Transverse colon (tissue), 4 donors: Measurements from ENCODE around the gene BCAS1. TPM values are rescaled to one million over a fixed set of nuclear protein-coding genes. Genes with fewer than 3 reads are reported as not detected.
A peak's percentile ranks its signal among the peaks of the same experiment; 100 is the strongest.

Source experiments
- DNase-seq: peaks from one replicate; pipeline ENCODE4 v3.0.0-alpha.2; 2019
- H3K27ac ChIP-seq, 4 donors: fragments of 200-600 bp; sonication (generic); 2 replicates each; pipeline ENCODE4 v1.5.1; 2016 to 2018; ENCODE audit warnings: inconsistent platforms in 4 of 4
- H3K27me3 ChIP-seq: fragments of 200-600 bp; sonication (generic); 2 replicates; pipeline ENCODE4 v1.5.1; 2017; ENCODE audit warnings: inconsistent platforms
- H3K36me3 ChIP-seq, 4 donors: fragments of 200-600 bp; sonication (generic); 2 replicates each; pipeline ENCODE4 v1.5.1; 2017 to 2019; ENCODE audit warnings: inconsistent platforms in 4 of 4
- H3K4me1 ChIP-seq, 4 donors: fragments of 200-600 bp; sonication (generic); 2 replicates each; pipeline ENCODE4 v1.5.1; 2017 to 2020; ENCODE audit warnings: inconsistent platforms in 4 of 4
- H3K4me3 ChIP-seq, 4 donors: fragments of 200-600 bp; sonication (generic); 1 replicate in 1 of 4; 2 replicates in 3 of 4; pipeline versions ENCODE4 v1.5.1 to v1.6.1; 2017 to 2019; ENCODE audit warnings: inconsistent platforms in 4 of 4
- H3K9me3 ChIP-seq, 2 donors: fragments of 200-600 bp; sonication (generic); 2 replicates each; pipeline ENCODE4 v1.5.1; 2017 to 2019; ENCODE audit warnings: inconsistent platforms in 2 of 2
- CTCF ChIP-seq, 5 experiments: fragments of 200-600 bp in 3 of 5; fragments of 450-650 bp in 2 of 5; sonication (generic) in 3 of 5; IDR thresholded peaks; 1 replicate in 2 of 5; 2 replicates in 3 of 5; pipeline ENCODE4 v1.5.1; 2016 to 2017; ENCODE audit warnings: antibody characterized with exemption in 5 of 5, inconsistent platforms in 3 of 5, mild to moderate bottlenecking in 2 of 5, moderate library complexity in 1 of 5
- EP300 ChIP-seq: sonication (generic); formaldehyde crosslinking; IDR thresholded peaks from one replicate; pipeline ENCODE4 v1.6.1; 2017; ENCODE audit warnings: antibody characterized with exemption, low read depth
- POLR2A ChIP-seq: fragments of 450-650 bp; IDR thresholded peaks from one replicate; pipeline ENCODE4 v1.6.1; 2016; ENCODE audit warnings: antibody characterized with exemption, mild to moderate bottlenecking, moderate library complexity
- POLR2AphosphoS5 ChIP-seq, 3 donors: sonication (generic); formaldehyde crosslinking; IDR thresholded peaks; one replicate each; pipeline ENCODE4 v1.6.1; 2016; ENCODE audit warnings: antibody characterized with exemption in 3 of 3
- WGBS, 2 donors: methylation state at CpG; one replicate each; pipeline ENCODE4 v1.1.5; 2018; ENCODE audit warnings: low coverage in 1 of 2; 5-methylcytosine and 5-hydroxymethylcytosine counted together
- in situ Hi-C, 4 donors: fragments of 200-750 bp; cut with MboI; loops; one replicate each; pipeline versions ENCODE4 v1.15.0 to v1.15.1; 2017; ENCODE audit warnings: low sequenced_read_pairs in 3 of 4, low pct_ligation_motif_present in 1 of 4, low pct_unique_long_range_greater_than_20kb in 1 of 4
- intact Hi-C: fragments of 100-400 bp; cut with DNase I; formaldehyde crosslinking; loops from one replicate; pipeline ENCODE4 v1.15.1; 2023; ENCODE audit warnings: low total_unique reads
- total RNA-seq, 4 donors: library from RNA; depleted of rRNA; stranded (reverse); fragments of >200 nt; gene quantifications; one replicate each; pipeline ENCODE4 v1.1.0, GENCODE V29; 2016

The BCAS1 gene
- total RNA-seq, 4 donors from 2014 or later, result 68.9 to 127 (median 89.0) TPM

- peak overlapping the region in 2 of 4 donors; percentile 33 to 36 for H3K27ac ChIP-seq
- intact Hi-C loops (no loop called here), in situ Hi-C loops (loop anchor here (5.0 to 25.0 kb wide), 3 partner anchors 93 to 533 kb away; partner anchors contain the start of gene PFDN4 (in 1 of the 4))
- DNase-seq, result peak; percentile 15
- no peaks in the 10 kb centered on the region for H3K36me3 ChIP-seq
- H3K9me3 ChIP-seq, result no peaks in the 10 kb centered on the region
- H3K27me3 ChIP-seq, result no peaks in the 10 kb centered on the region
- peaks cover 0 to 23% (median 3%) of the 10 kb centered on the region in 4 donors for H3K4me1 ChIP-seq
- TF ChIP-seq EP300 (no peak), POLR2AphosphoS5 (IDR thresholded peaks at IDR 0.05) (peak in 1 of 3 donors; percentile 14), POLR2A (no peak), CTCF (IDR thresholded peaks at IDR 0.05) (peak in 1 of 5 experiments; percentile 15)
- 43 to 63% methylated on average over 6 of the region's 6 CpGs for WGBS, 2 donors
- H3K4me3 ChIP-seq, result no peak overlapping the region
Measured at GRCh38 chr20:54103762-54104600, 33.6 kb upstream of the BCAS1 start.

GRCh38 chr20:54103067-54103761 is 32.8 kb upstream of the BCAS1 start:
- peak; percentile 90 for DNase-seq
- Histone ChIP-seq H3K4me1 (peaks cover 0 to 16% (median 3%) of the 10 kb centered on the region in 4 donors), H3K9me3 (no peaks in the 10 kb centered on the region), H3K27ac (peak overlapping the region in 1 of 4 donors; percentile 6), H3K36me3 (no peaks in the 10 kb centered on the region), H3K4me3 (no peak overlapping the region), H3K27me3 (no peaks in the 10 kb centered on the region)
- 35 to 39% methylated on average over 11 of the region's 11 CpGs for WGBS, 2 donors
- intact Hi-C loops (no loop called here), in situ Hi-C loops (loop anchor here (5.0 to 25.0 kb wide), 3 partner anchors 94 to 534 kb away; partner anchors contain the start of gene PFDN4 (in 1 of the 4))
- no peak for TF ChIP-seq POLR2AphosphoS5 (IDR thresholded peaks at IDR 0.05)
- peak; percentile 86 to 93 (median 87) for TF ChIP-seq CTCF (IDR thresholded peaks at IDR 0.05)

GRCh38 chr20:54102543-54102942 is 32.1 kb upstream of the BCAS1 start:
- no peaks in the 10 kb centered on the region for H3K27me3 ChIP-seq
- H3K27ac ChIP-seq, result no peak overlapping the region
- H3K4me1 ChIP-seq, result peaks cover 0 to 15% (median 3%) of the 10 kb centered on the region in 4 donors
- DNase-seq, result no peak
- no peak overlapping the region for H3K4me3 ChIP-seq
- 90 to 100% methylated on average over 2 of the region's 2 CpGs for WGBS, 2 donors
- intact Hi-C loops (no loop called here), in situ Hi-C loops (loop anchor here (5.0 to 25.0 kb wide), 3 partner anchors 95 to 535 kb away; partner anchors contain the start of gene PFDN4 (in 1 of the 4))
- H3K9me3 ChIP-seq, result no peaks in the 10 kb centered on the region
- no peak for TF ChIP-seq POLR2AphosphoS5 (IDR thresholded peaks at IDR 0.05)
- TF ChIP-seq POLR2A, result no peak
- no peak for TF ChIP-seq CTCF (IDR thresholded peaks at IDR 0.05)
- TF ChIP-seq EP300, result no peak
- H3K36me3 ChIP-seq, result no peaks in the 10 kb centered on the region

- Histone ChIP-seq H3K4me3 (no peak overlapping the region), H3K9me3 (no peaks in the 10 kb centered on the region), H3K36me3 (no peaks in the 10 kb centered on the region), H3K27ac (no peak overlapping the region), H3K4me1 (peaks cover 0 to 15% (median 3%) of the 10 kb centered on the region in 4 donors), H3K27me3 (no peaks in the 10 kb centered on the region)
- in situ Hi-C loops, result loop anchor here (5.0 to 25.0 kb wide), 3 partner anchors 97 to 537 kb away; partner anchors contain the start of gene PFDN4 (in 1 of the 4)
- intact Hi-C loops, result no loop called here
- TF ChIP-seq EP300 (no peak), POLR2AphosphoS5 (IDR thresholded peaks at IDR 0.05) (no peak), CTCF (IDR thresholded peaks at IDR 0.05) (no peak), POLR2A (no peak)
- no peak for DNase-seq
- 94 to 95% methylated on average over 2 of the region's 2 CpGs for WGBS, 2 donors
Measured at GRCh38 chr20:54100563-54100962, 30.2 kb upstream of the BCAS1 start.
